Gastrocnemius medialis (tissue), 4 donors: ENCODE measurements around the gene SLC37A1. TPM values are rescaled to one million over a fixed set of nuclear protein-coding genes. Genes with fewer than 3 reads are reported as not detected.

Experiments
- ATAC-seq, 2 donors: fragments of 150-250 bp; one replicate each; pipeline ENCODE4 v1.9.1; 2016
- DNase-seq, 2 donors: peaks; one replicate each; pipeline ENCODE4 v3.0.0-alpha.2; 2019
- H3K27ac ChIP-seq, 4 donors: fragments of 200-600 bp; sonication (generic); 1 replicate in 1 of 4; 2 replicates in 3 of 4; pipeline ENCODE4 v1.5.1; 2016 to 2018; ENCODE audit warnings: mild to moderate bottlenecking in 2 of 4, moderate library complexity in 1 of 4
- H3K27me3 ChIP-seq, 3 donors: fragments of 200-600 bp; sonication (generic) in 2 of 3; 1 replicate in 1 of 3; 2 replicates in 2 of 3; pipeline versions ENCODE4 v1.5.1 to v1.6.0; 2016 to 2019; ENCODE audit warnings: mild to moderate bottlenecking in 1 of 3, moderate library complexity in 1 of 3
- H3K36me3 ChIP-seq, 2 donors: fragments of 200-600 bp; sonication (generic) in 1 of 2; one replicate each; pipeline ENCODE4 v1.5.1; 2017 to 2018
- H3K4me1 ChIP-seq, 2 donors: fragments of 200-600 bp; sonication (generic) in 1 of 2; one replicate each; pipeline ENCODE4 v1.5.1; 2016 to 2017; ENCODE audit warnings: mild to moderate bottlenecking in 2 of 2
- H3K4me3 ChIP-seq, 4 donors: fragments of 200-600 bp; sonication (generic) in 3 of 4; 1 replicate in 1 of 4; 2 replicates in 3 of 4; pipeline ENCODE4 v1.5.1; 2016 to 2019; ENCODE audit warnings: mild to moderate bottlenecking in 2 of 4
- H3K9me3 ChIP-seq, 3 donors: fragments of 200-600 bp; sonication (generic) in 2 of 3; 1 replicate in 1 of 3; 2 replicates in 2 of 3; pipeline ENCODE4 v1.5.1; 2016 to 2019
- CTCF ChIP-seq, 5 experiments: fragments of 450-650 bp in 3 of 5; fragments of 200-600 bp in 2 of 5; sonication (generic) in 2 of 5; IDR thresholded peaks in 4 of 5; conservative IDR thresholded peaks in 1 of 5; 1 replicate in 4 of 5; 2 replicates in 1 of 5; pipeline ENCODE4 v1.5.1; 2016 to 2019; ENCODE audit warnings: antibody characterized with exemption in 5 of 5, mild to moderate bottlenecking in 3 of 5, moderate library complexity in 3 of 5
- POLR2A ChIP-seq, 2 donors: fragments of 450-650 bp; IDR thresholded peaks; one replicate each; pipeline ENCODE4 v1.6.1; 2017; ENCODE audit warnings: antibody characterized with exemption in 2 of 2, mild to moderate bottlenecking in 2 of 2, moderate library complexity in 2 of 2
- in situ Hi-C, 4 donors: fragments of 200-750 bp; cut with MboI; loops; one replicate each; pipeline versions ENCODE4 v1.15.0 to v1.8.0; 2017; ENCODE audit warnings: low sequenced_read_pairs in 4 of 4
- intact Hi-C: fragments of 100-400 bp; cut with DNase I; formaldehyde crosslinking; loops from one replicate; pipeline ENCODE4 v1.15.1; 2023; ENCODE audit warnings: low total_unique reads
- total RNA-seq, 4 donors: library from RNA; depleted of rRNA; stranded (reverse); fragments of >200 nt; gene quantifications; one replicate each; pipeline versions ENCODE4 v1.1.0 to v1.2.3, GENCODE V29; 2016

Gene SLC37A1
- total RNA-seq, 4 donors from 2014 or later: 8.3 to 16.1 (median 12.4) TPM

GRCh38 chr21:42522271-42522670, 8.6 kb downstream of the SLC37A1 start:
- in situ Hi-C loops (no loop called here), intact Hi-C loops (no loop called here)
- Histone ChIP-seq H3K27me3 (no peaks in the 10 kb centered on the region), H3K27ac (peak overlapping the region in 1 of 4 donors; percentile 5), H3K4me3 (no peak overlapping the region), H3K9me3 (no peaks in the 10 kb centered on the region), H3K4me1 (peaks cover 32 to 41% of the 10 kb centered on the region in 2 donors), H3K36me3 (peaks cover 0 to 12% of the 10 kb centered on the region in 2 donors)
- no peak for TF ChIP-seq CTCF (IDR thresholded peaks at IDR 0.05 in 4 of 5, conservative IDR thresholded peaks at IDR 0.05 in 1 of 5)
- no peak for TF ChIP-seq POLR2A (IDR thresholded peaks at IDR 0.05)
- DNase-seq (no peak), ATAC-seq (no peak)

GRCh38 chr21:42522771-42523170, 9.1 kb downstream of the SLC37A1 start:
- no peaks in the 10 kb centered on the region for H3K27me3 ChIP-seq
- intact Hi-C loops: no loop called here
- H3K4me1 ChIP-seq: peaks cover 37 to 45% of the 10 kb centered on the region in 2 donors
- in situ Hi-C loops: no loop called here
- TF ChIP-seq CTCF (IDR thresholded peaks at IDR 0.05 in 4 of 5, conservative IDR thresholded peaks at IDR 0.05 in 1 of 5) (no peak), POLR2A (IDR thresholded peaks at IDR 0.05) (no peak)
- H3K36me3 ChIP-seq: peaks cover 0 to 12% of the 10 kb centered on the region in 2 donors
- H3K4me3 ChIP-seq: no peak overlapping the region
- H3K9me3 ChIP-seq: no peaks in the 10 kb centered on the region
- DNase-seq: no peak
- peak overlapping the region; percentile 27 to 96 (median 88) for H3K27ac ChIP-seq
- ATAC-seq: no peak

DNA sequence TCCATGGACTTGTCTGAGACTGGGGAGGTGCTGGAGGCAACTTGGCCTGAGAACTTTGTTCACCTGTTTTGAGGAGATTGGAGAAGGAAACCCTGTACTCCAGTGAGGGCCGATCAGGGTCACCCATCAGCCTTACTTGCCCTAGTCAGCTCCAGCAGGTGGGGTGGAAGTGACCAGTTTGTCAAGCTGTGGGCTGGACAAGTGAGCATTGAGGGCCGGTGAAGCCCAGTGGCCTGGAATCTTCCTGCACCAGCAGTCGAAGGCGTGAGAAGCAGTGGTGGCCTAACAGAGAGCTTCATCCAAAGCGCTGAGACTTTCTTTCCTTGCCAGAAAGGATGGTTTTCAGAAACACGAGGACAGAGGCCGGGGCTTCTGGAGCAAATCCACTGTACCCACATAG, 9.6 kb downstream of the SLC37A1 start:
- peaks cover 40 to 46% of the 10 kb centered on the region in 2 donors for H3K4me1 ChIP-seq
- in situ Hi-C loops: no loop called here
- no peak overlapping the region for H3K4me3 ChIP-seq
- no peaks in the 10 kb centered on the region for H3K27me3 ChIP-seq
- no peaks in the 10 kb centered on the region for H3K9me3 ChIP-seq
- intact Hi-C loops: no loop called here
- H3K36me3 ChIP-seq: peaks cover 0 to 12% of the 10 kb centered on the region in 2 donors
- DNase-seq (no peak), ATAC-seq (no peak)
- H3K27ac ChIP-seq: peak overlapping the region; percentile 85 to 96 (median 88)
- TF ChIP-seq CTCF (IDR thresholded peaks at IDR 0.05 in 4 of 5, conservative IDR thresholded peaks at IDR 0.05 in 1 of 5) (no peak), POLR2A (IDR thresholded peaks at IDR 0.05) (no peak)

- H3K4me1 ChIP-seq: peaks cover 46 to 53% of the 10 kb centered on the region in 2 donors
- H3K27ac ChIP-seq: peak overlapping the region; percentile 85 to 96 (median 88)
- peak overlapping the region in 1 of 4 donors; percentile 52 for H3K4me3 ChIP-seq
- TF ChIP-seq POLR2A (IDR thresholded peaks at IDR 0.05): no peak
- no peak for TF ChIP-seq CTCF (IDR thresholded peaks at IDR 0.05 in 4 of 5, conservative IDR thresholded peaks at IDR 0.05 in 1 of 5)
- intact Hi-C loops (no loop called here), in situ Hi-C loops (no loop called here)
- peaks cover 0 to 7% of the 10 kb centered on the region in 2 donors for H3K36me3 ChIP-seq
- DNase-seq (no peak), ATAC-seq (no peak)
- no peaks in the 10 kb centered on the region for H3K27me3 ChIP-seq
- no peaks in the 10 kb centered on the region for H3K9me3 ChIP-seq
Measured at GRCh38 chr21:42523941-42524340, 10.3 kb downstream of the SLC37A1 start.
